Tibial artery (tissue), 4 donors: Measurements from ENCODE around the gene TRMT2A.
A peak's percentile ranks its signal among the peaks of the same experiment; 100 is the strongest.

ENCODE experiments used
- DNase-seq, 2 donors: peaks; one replicate each; pipeline ENCODE4 v3.0.0-alpha.2; 2019
- H3K27ac ChIP-seq, 2 donors: fragments of 200-600 bp; sonication (generic) in 1 of 2; 1 replicate in 1 of 2; 2 replicates in 1 of 2; pipeline ENCODE4 v1.5.1; 2018 to 2019; ENCODE audit warnings: mild to moderate bottlenecking in 1 of 2
- H3K27me3 ChIP-seq, 2 donors: fragments of 200-600 bp; sonication (generic) in 1 of 2; one replicate each; pipeline versions ENCODE4 v1.5.1 to v1.6.0; 2016 to 2019
- H3K36me3 ChIP-seq, 3 donors: fragments of 200-600 bp; sonication (generic) in 2 of 3; one replicate each; pipeline ENCODE4 v1.5.1; 2016 to 2019; ENCODE audit warnings: mild to moderate bottlenecking in 2 of 3
- H3K4me1 ChIP-seq, 4 donors: fragments of 200-600 bp; sonication (generic) in 2 of 4; 1 replicate in 3 of 4; 2 replicates in 1 of 4; pipeline ENCODE4 v1.5.1; 2016 to 2019
- H3K4me3 ChIP-seq, 2 donors: fragments of 200-600 bp; sonication (generic) in 1 of 2; 1 replicate in 1 of 2; 2 replicates in 1 of 2; pipeline ENCODE4 v1.5.1; 2018 to 2019; ENCODE audit warnings: mild to moderate bottlenecking in 2 of 2
- H3K9me3 ChIP-seq, 3 donors: fragments of 200-600 bp; sonication (generic) in 1 of 3; one replicate each; pipeline ENCODE4 v1.5.1; 2016 to 2019
- CTCF ChIP-seq, 2 experiments: fragments of 200-600 bp in 1 of 2; fragments of 450-650 bp in 1 of 2; IDR thresholded peaks; one replicate each; pipeline ENCODE4 v1.5.1; 2017 to 2019; ENCODE audit warnings: antibody characterized with exemption in 2 of 2, mild to moderate bottlenecking in 1 of 2, moderate library complexity in 1 of 2
- intact Hi-C: fragments of 100-400 bp; cut with DNase I; formaldehyde crosslinking; loops from one replicate; pipeline ENCODE4 v1.15.0; 2023; ENCODE audit warnings: low total_unique reads

The TRMT2A gene

GRCh38 chr22:20135806-20136602 lies 19.0 kb upstream of the TRMT2A start:
- no peak overlapping the region for H3K4me3 ChIP-seq
- TF ChIP-seq CTCF (IDR thresholded peaks at IDR 0.05) = no peak
- H3K27me3 ChIP-seq = no peaks in the 10 kb centered on the region
- intact Hi-C loops = no loop called here
- no peak for DNase-seq
- peaks cover 0 to 21% (median 7%) of the 10 kb centered on the region in 3 donors for H3K36me3 ChIP-seq
- no peaks in the 10 kb centered on the region for H3K9me3 ChIP-seq
- H3K27ac ChIP-seq = no peak overlapping the region
- H3K4me1 ChIP-seq = peaks cover 9 to 68% (median 60%) of the 10 kb centered on the region in 4 donors

- Histone ChIP-seq H3K36me3 (peaks cover 0 to 14% (median 0%) of the 10 kb centered on the region in 3 donors), H3K4me3 (no peak overlapping the region), H3K9me3 (no peaks in the 10 kb centered on the region), H3K27me3 (no peaks in the 10 kb centered on the region), H3K27ac (no peak overlapping the region), H3K4me1 (peaks cover 9 to 76% (median 65%) of the 10 kb centered on the region in 4 donors)
- no peak for DNase-seq
- TF ChIP-seq CTCF (IDR thresholded peaks at IDR 0.05) = no peak
- intact Hi-C loops = no loop called here
Observed at GRCh38 chr22:20135265-20135664, 18.2 kb upstream of the TRMT2A start.

GRCh38 chr22:20133930-20134549 lies 17.0 kb upstream of the TRMT2A start:
- Histone ChIP-seq H3K36me3 (peaks cover 0 to 1% (median 0%) of the 10 kb centered on the region in 3 donors), H3K4me3 (no peak overlapping the region), H3K27me3 (no peaks in the 10 kb centered on the region), H3K27ac (no peak overlapping the region), H3K9me3 (no peaks in the 10 kb centered on the region), H3K4me1 (peaks cover 9 to 87% (median 70%) of the 10 kb centered on the region in 4 donors)
- no peak for DNase-seq
- intact Hi-C loops = no loop called here
- TF ChIP-seq CTCF (IDR thresholded peaks at IDR 0.05) = no peak

- no peak for DNase-seq
- H3K4me3 ChIP-seq = peak overlapping the region; percentile 97 to 100
- TF ChIP-seq CTCF (IDR thresholded peaks at IDR 0.05) = no peak
- H3K9me3 ChIP-seq = no peaks in the 10 kb centered on the region
- H3K4me1 ChIP-seq = peaks cover 4 to 78% (median 64%) of the 10 kb centered on the region in 4 donors
- intact Hi-C loops = no loop called here
- H3K27ac ChIP-seq = peak overlapping the region; percentile 65 to 95
- peaks cover 0 to 3% (median 0%) of the 10 kb centered on the region in 3 donors for H3K36me3 ChIP-seq
- no peaks in the 10 kb centered on the region for H3K27me3 ChIP-seq
Observed at GRCh38 chr22:20132686-20133246, 15.7 kb upstream of the TRMT2A start.

GRCh38 chr22:20131859-20132685 lies 15.0 kb upstream of the TRMT2A start:
- no peak for TF ChIP-seq CTCF (IDR thresholded peaks at IDR 0.05)
- H3K9me3 ChIP-seq = no peaks in the 10 kb centered on the region
- DNase-seq = no peak
- intact Hi-C loops = no loop called here
- peak overlapping the region; percentile 65 to 95 for H3K27ac ChIP-seq
- H3K4me1 ChIP-seq = peaks cover 0 to 71% (median 57%) of the 10 kb centered on the region in 4 donors
- peak overlapping the region; percentile 97 to 100 for H3K4me3 ChIP-seq
- no peaks in the 10 kb centered on the region for H3K27me3 ChIP-seq
- H3K36me3 ChIP-seq = peaks cover 0 to 10% (median 0%) of the 10 kb centered on the region in 3 donors
